ENCODE measurements around the gene USP54. TPM values are rescaled to one million over a fixed set of nuclear protein-coding genes. Genes with fewer than 3 reads are reported as not detected.

Gene USP54
- total and polyA plus RNA-seq, 2 of the 13 experiments (the other 11 are each of a cell fraction or from before 2014, with no cell fraction given), result 18.1 to 25.0 TPM

GRCh38 chr10:73486601-73487000 is 104.5 kb downstream of the USP54 start:
- no peaks in the 10 kb centered on the region for H4K20me1 ChIP-seq (ENCODE audit: insufficient read depth, low read length)
- POLR2A ChIA-PET, result interaction anchor here (2.2 kb wide), 1 partner anchor 9 kb away, joined by 10 read pairs; the partner anchor contains the start of gene PPP3CB

More at GRCh38 chr10:73486601-73487000, 104.5 kb downstream of the USP54 start:
- 95% methylated on average over 4 of the region's 4 CpGs for WGBS (ENCODE audit: low lambda C conversion rate)
- in situ Hi-C loops (cut with HindIII; ENCODE audit: extremely low pct_ligation_motif_present, low pct_unique_long_range_greater_than_20kb) (no loop called here), intact Hi-C loops (cut with micrococcal nuclease; ENCODE audit: unreplicated experiment) (no loop called here)
- Histone ChIP-seq H3K36me3 (replicated peaks in 1 of 2; ENCODE audit: control insufficient read depth in 1 of 2, insufficient read depth in 2 of 2, low read length in 2 of 2) (peaks cover 0 to 1% of the 10 kb centered on the region in 2 experiments; a peak in 2 of 5 replicates), H3K27ac (ENCODE audit: extremely low read length, insufficient read depth, low read length) (no peak overlapping the region), H3K4me1 (ENCODE audit: insufficient read depth, low read length) (no peaks in the 10 kb centered on the region), H3K9me3 (ENCODE audit: low read length) (no peaks in the 10 kb centered on the region), H3K9ac (ENCODE audit: insufficient read depth, low read depth, low read length) (no peak overlapping the region), H3K4me3 (replicated peaks in 1 of 3; ENCODE audit: insufficient read depth in 1 of 3, low read depth in 2 of 3, low read length in 3 of 3) (no peak overlapping the region), H2AFZ (ENCODE audit: low read length) (no peak overlapping the region), H3K4me2 (ENCODE audit: low read depth, low read length) (no peak overlapping the region), H3K27me3 (ENCODE audit: control insufficient read depth in 1 of 2, insufficient read depth in 2 of 2, low read length in 2 of 2) (no peaks in the 10 kb centered on the region), H3K79me2 (ENCODE audit: insufficient read depth, low read length) (peaks cover 12% of the 10 kb centered on the region)
- BruUV-seq (replicated peaks), result no TSS peak
- TF ChIP-seq ATF2 (CRISPR knock-in tag; IDR thresholded peaks at IDR 0.05) (no peak), NKX3-1 (CRISPR knock-in tag; IDR thresholded peaks at IDR 0.05) (no peak), HBP1 (CRISPR knock-in tag; IDR thresholded peaks at IDR 0.05; ENCODE audit: low read depth) (no peak), TMF1 (CRISPR knock-in tag; IDR thresholded peaks at IDR 0.05; ENCODE audit: low read depth) (no peak), FOXA1 (IDR thresholded peaks at IDR 0.05) (no peak), FOXA1 (CRISPR knock-in tag; IDR thresholded peaks at IDR 0.05) (no peak), SIN3A (IDR thresholded peaks at IDR 0.05; ENCODE audit: borderline replicate concordance, low read depth, low read length) (no peak), NFRKB (IDR thresholded peaks at IDR 0.05) (no peak), THRA (CRISPR knock-in tag; IDR thresholded peaks at IDR 0.05; ENCODE audit: borderline replicate concordance) (no peak), HMG20A (CRISPR knock-in tag; IDR thresholded peaks at IDR 0.05; ENCODE audit: borderline replicate concordance) (no peak), NR2F6 (IDR thresholded peaks at IDR 0.05) (no peak), NR2F6 (CRISPR knock-in tag; IDR thresholded peaks at IDR 0.05) (no peak)
- ATAC-seq (no peak), FAIRE-seq (no peak), DNase-seq (ENCODE audit: low spot score) (no peak)
- CTCF ChIA-PET (ENCODE audit: low intra/inter-chr PET ratio, low total read pairs), result no interaction called here
